Fibroblast of the aortic adventitia (primary cell): ENCODE measurements around the gene ICOS. TPM values are rescaled to one million over a fixed set of nuclear protein-coding genes. Genes with fewer than 3 reads are reported as not detected.
"Not testable (repeated sequence)": the region's sequence is repeated elsewhere in the genome, so short reads cannot be mapped to it uniquely, and the experiment has no call there.

Experiments
- DNase-seq: peaks from one replicate; pipeline ENCODE4 v3.0.0-alpha.2; 2010; ENCODE audit warnings: low read depth
- H3K4me3 ChIP-seq: 2 replicates; pipeline ENCODE4 v1.5.1; 2011; ENCODE audit warnings: low read depth, mild to moderate bottlenecking, control low read depth, low read length, moderate library complexity
- CTCF ChIP-seq: IDR thresholded peaks from 2 replicates; pipeline ENCODE4 v1.5.1; 2011; ENCODE audit warnings: mild to moderate bottlenecking, low read length, control low read depth, inconsistent platforms; ENCODE audit not compliant: insufficient read depth
- total RNA-seq: library from RNA; depleted of rRNA; stranded (reverse); fragments of >200 nt; gene quantifications from 2 replicates; pipeline ENCODE4 v1.2.3, GENCODE V29; 2012; ENCODE audit warnings: low replicate concordance

Gene ICOS
- total RNA-seq, 1 donor, result not detected

- H3K4me3 ChIP-seq, result no peak overlapping the region
- DNase-seq, result no peak
- no peak for TF ChIP-seq CTCF
Measured at GRCh38 chr2:203982276-203982675, 45.7 kb downstream of the ICOS start.

- no peak for TF ChIP-seq CTCF
- H3K4me3 ChIP-seq, result no peak overlapping the region
- no peak for DNase-seq
Measured at GRCh38 chr2:203983064-203983715, 46.6 kb downstream of the ICOS start.

GRCh38 chr2:203985978-203986377 lies 49.4 kb downstream of the ICOS start:
- not testable (repeated sequence) for DNase-seq, H3K4me3 ChIP-seq

- H3K4me3 ChIP-seq, result no peak overlapping the region
- no peak for TF ChIP-seq CTCF
- no peak for DNase-seq
Measured at GRCh38 chr2:203987959-203988358, 51.4 kb downstream of the ICOS start.

GRCh38 chr2:203988500-203989260 lies 52.1 kb downstream of the ICOS start:
- DNase-seq, result no peak
- H3K4me3 ChIP-seq, result no peak overlapping the region
- no peak for TF ChIP-seq CTCF

- no peak overlapping the region for H3K4me3 ChIP-seq
- no peak for TF ChIP-seq CTCF
- no peak for DNase-seq
Measured at GRCh38 chr2:203989521-203989920, 53.0 kb downstream of the ICOS start.

GRCh38 chr2:203992509-203992908 lies 55.9 kb downstream of the ICOS start:
- TF ChIP-seq CTCF, result no peak
- no peak for DNase-seq
- H3K4me3 ChIP-seq, result no peak overlapping the region
